ENCODE data around the gene ROBO1. TPM values are rescaled to one million over a fixed set of nuclear protein-coding genes. Genes with fewer than 3 reads are reported as not detected.

The ROBO1 gene
- total and polyA plus RNA-seq, 2 of the 13 experiments (the other 11 are each of a cell fraction or from before 2014, with no cell fraction given): 52.2 to 71.0 TPM

- Histone ChIP-seq H3K9me3 (ENCODE audit: low read length) (no peaks in the 10 kb centered on the region), H2AFZ (ENCODE audit: low read length) (no peak overlapping the region), H3K36me3 (replicated peaks in 1 of 2; ENCODE audit: control insufficient read depth in 1 of 2, insufficient read depth in 2 of 2, low read length in 2 of 2) (no peaks in the 10 kb centered on the region), H4K20me1 (ENCODE audit: insufficient read depth, low read length) (no peaks in the 10 kb centered on the region), H3K27ac (ENCODE audit: extremely low read length, insufficient read depth, low read length) (no peak overlapping the region), H3K4me3 (replicated peaks in 1 of 3; ENCODE audit: insufficient read depth in 1 of 3, low read depth in 2 of 3, low read length in 3 of 3) (no peak overlapping the region), H3K27me3 (ENCODE audit: control insufficient read depth in 1 of 2, insufficient read depth in 2 of 2, low read length in 2 of 2) (no peaks in the 10 kb centered on the region; a peak in 1 of 5 replicates), H3K9ac (ENCODE audit: insufficient read depth, low read depth, low read length) (no peak overlapping the region), H3K4me2 (ENCODE audit: low read depth, low read length) (no peak overlapping the region), H3K79me2 (ENCODE audit: insufficient read depth, low read length) (no peaks in the 10 kb centered on the region), H3K4me1 (ENCODE audit: insufficient read depth, low read length) (0 out of 2 replicates have a peak, but pooled peaks cover 7% of the 10 kb centered on the region)
- FAIRE-seq (no peak), ATAC-seq (no peak), DNase-seq (ENCODE audit: low spot score) (peak; percentile 1)
- in situ Hi-C loops (cut with HindIII; ENCODE audit: extremely low pct_ligation_motif_present, low pct_unique_long_range_greater_than_20kb): no loop called here
- ChIA-PET POLR2A (no interaction called here), CTCF (ENCODE audit: low intra/inter-chr PET ratio, low total read pairs) (no interaction called here)
- intact Hi-C loops (cut with micrococcal nuclease; ENCODE audit: unreplicated experiment): no loop called here
- TF ChIP-seq ZNF556 (CRISPR knock-in tag; IDR thresholded peaks at IDR 0.05; ENCODE audit: borderline replicate concordance): no peak
- no peak for TF ChIP-seq MTA3 (CRISPR knock-in tag; IDR thresholded peaks at IDR 0.05)
- no peak for TF ChIP-seq SOX13 (IDR thresholded peaks at IDR 0.05)
- no peak for TF ChIP-seq SOX13 (CRISPR knock-in tag; conservative IDR thresholded peaks at IDR 0.05 in 1 of 2, IDR thresholded peaks at IDR 0.05 in 1 of 2)
- no peak for TF ChIP-seq ZNF234 (CRISPR knock-in tag; conservative IDR thresholded peaks at IDR 0.05)
- 0 out of 2 replicates have a peak, but pooled peaks have one; percentile 9 for TF ChIP-seq RARA (CRISPR knock-in tag; IDR thresholded peaks at IDR 0.05)
- TF ChIP-seq TEF (CRISPR knock-in tag; IDR thresholded peaks at IDR 0.05): peak; percentile 59; the same call in 1 of the 2 replicates
- TF ChIP-seq NFIC (IDR thresholded peaks at IDR 0.05; ENCODE audit: low read length): no peak
- TF ChIP-seq ZNF317 (CRISPR knock-in tag; IDR thresholded peaks at IDR 0.05): no peak
- TF ChIP-seq NR2C2 (CRISPR knock-in tag; IDR thresholded peaks at IDR 0.05; ENCODE audit: borderline replicate concordance): peak; percentile 79
- TF ChIP-seq GABPA (IDR thresholded peaks at IDR 0.05; ENCODE audit: low read depth, low read length): no peak
- TF ChIP-seq GABPA (CRISPR knock-in tag; IDR thresholded peaks at IDR 0.05; ENCODE audit: low read depth): 0 out of 2 replicates have a peak, but pooled peaks have one; percentile 40
- TF ChIP-seq KLF12 (CRISPR knock-in tag; IDR thresholded peaks at IDR 0.05; ENCODE audit: borderline replicate concordance): no peak
- TF ChIP-seq GABPB1 (CRISPR knock-in tag; IDR thresholded peaks at IDR 0.05): peak; percentile 45; the same call in 1 of the 2 replicates
- BruUV-seq (replicated peaks): no TSS peak
Measured at GRCh38 chr3:79685108-79685507, 82.7 kb downstream of the ROBO1 start.
